Activated CD4-positive, CD25-positive, alpha-beta regulatory T cell treated with anti-CD3 and anti-CD28 coated beads, Interleukin-2, amount 50 U/mL, for 16 hours (primary cell): ENCODE data around the gene SCFD2.
"Not testable (repeated sequence)": the region's sequence is repeated elsewhere in the genome, so short reads cannot be mapped to it uniquely, and the experiment has no call there.

Experiments used
- DNase-seq: peaks from one replicate; pipeline ENCODE4 v3.0.0-alpha.2; 2020; ENCODE audit warnings: low read depth, low spot score

The SCFD2 gene

GRCh38 chr4:53189011-53189410 is 176.8 kb downstream of the SCFD2 start:
- no peak for DNase-seq

DNA sequence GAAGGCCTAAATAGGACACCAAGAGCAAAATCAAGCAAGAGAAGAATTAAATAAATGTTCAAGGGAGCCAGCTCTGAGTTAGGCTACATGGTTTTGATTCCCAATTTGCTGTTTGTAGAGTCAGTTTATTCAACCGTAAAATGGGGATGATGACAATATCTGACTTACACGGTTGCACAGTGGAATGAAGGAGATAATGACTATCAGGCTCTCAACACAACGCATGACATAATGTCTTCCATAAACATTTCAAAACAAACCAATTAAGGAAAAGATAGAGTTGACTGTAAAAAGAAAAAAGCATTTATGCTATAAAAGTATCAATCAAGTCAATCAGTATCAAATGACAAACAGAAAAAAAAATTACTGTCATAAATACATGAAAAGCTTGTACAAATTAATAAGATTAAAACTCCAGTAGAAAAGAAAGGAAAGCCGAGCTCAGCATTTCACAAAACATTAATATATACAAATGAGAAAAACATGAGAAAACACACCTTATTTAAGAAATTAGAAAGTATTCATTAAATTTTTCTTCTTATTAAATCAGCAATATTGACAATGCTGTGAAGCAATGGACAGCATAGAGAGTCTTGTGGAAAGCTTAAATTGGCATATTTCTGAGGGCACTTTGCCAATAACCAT is 179.0 kb downstream of the SCFD2 start:
- DNase-seq = no peak

DNA sequence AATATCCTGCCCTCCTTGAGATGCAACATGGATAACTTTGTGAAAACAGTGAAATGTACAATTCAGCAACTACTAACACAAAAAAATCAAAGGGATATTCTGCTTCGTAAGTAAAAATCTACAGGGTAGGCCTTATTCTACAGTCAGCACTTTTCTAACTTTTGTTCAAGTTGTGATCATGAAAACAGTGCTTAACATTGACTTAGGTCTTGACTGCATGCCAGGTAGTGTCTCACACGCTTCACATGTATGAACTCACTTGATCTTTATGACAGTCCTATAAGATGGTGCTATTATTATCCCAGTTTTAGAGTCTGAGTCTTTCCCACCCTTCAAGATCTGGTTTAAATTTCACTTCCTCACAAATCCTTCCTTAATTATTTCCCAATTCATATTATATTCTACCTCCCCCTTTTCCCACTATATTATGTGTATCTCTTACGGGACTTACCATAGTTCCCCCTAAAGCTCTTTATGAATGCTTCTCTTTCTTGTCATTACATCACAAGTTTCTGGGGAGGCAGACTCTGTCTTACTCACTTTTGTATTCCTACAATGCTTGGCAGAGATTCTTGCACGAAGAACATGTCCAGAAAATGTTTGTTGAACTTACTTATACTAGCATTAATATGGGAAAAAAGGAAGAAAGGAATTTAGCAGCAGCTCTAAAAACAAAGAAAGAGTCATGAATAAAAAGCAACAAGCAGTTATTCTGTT is 179.8 kb downstream of the SCFD2 start:
- DNase-seq = no peak

- no peak for DNase-seq
Measured at GRCh38 chr4:53183754-53184153, 182.1 kb downstream of the SCFD2 start.

DNA sequence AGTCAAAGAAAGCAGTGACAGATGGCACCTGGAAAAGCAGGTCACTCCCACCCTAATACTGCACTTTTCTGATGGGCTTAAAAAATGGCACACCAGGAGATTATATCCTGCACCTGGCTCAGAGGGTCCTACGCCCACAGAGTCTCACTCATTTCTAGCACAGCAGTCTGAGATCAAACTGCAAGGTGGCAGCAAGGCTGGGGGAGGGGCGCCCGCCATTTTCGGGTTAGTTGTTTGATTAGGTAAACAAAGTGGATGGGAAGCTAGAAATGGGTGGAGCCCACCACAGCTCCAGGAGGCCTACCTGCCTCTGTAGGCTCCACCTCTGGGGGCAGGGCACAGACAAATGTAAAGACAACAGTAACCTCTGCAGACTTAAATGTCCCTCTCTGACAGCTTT is 188.1 kb downstream of the SCFD2 start:
- not testable (repeated sequence) for DNase-seq

DNA sequence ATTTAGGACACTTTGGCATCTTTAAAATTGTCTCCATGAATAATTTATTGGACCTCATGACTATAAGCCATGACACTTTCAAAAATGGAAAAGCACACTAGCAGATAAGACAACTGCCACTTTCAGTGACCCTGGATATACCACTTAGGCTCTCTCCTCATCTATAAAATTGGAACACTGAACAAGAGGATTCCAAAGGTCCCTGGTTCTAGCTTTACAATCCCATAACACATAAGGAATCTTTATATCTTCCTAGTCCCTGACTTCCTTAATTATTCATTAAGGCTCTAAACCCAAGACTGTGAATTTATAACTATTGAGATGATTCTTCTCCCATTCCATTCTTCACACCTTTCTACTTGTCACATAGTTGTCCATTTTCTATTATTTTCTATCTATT is 190.2 kb downstream of the SCFD2 start:
- no peak for DNase-seq

DNA sequence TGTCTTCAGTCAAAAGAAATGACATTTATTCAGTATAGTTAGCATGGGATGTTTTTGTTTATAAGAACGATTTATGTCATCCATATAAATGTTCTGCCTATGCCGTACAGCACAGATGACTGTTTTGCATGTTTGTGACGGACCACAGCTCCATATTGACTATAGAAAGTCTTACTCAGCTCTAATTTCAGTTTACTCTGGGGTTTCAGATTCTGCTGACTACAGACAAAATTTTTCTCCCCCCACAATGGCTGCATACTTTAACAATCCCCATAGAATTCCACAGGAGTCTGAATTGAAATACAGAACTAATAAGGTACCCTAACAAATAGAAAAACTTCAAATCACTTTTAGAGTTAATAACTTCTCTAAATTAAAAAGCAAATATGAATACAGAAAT is 191.0 kb downstream of the SCFD2 start:
- DNase-seq = no peak

DNA sequence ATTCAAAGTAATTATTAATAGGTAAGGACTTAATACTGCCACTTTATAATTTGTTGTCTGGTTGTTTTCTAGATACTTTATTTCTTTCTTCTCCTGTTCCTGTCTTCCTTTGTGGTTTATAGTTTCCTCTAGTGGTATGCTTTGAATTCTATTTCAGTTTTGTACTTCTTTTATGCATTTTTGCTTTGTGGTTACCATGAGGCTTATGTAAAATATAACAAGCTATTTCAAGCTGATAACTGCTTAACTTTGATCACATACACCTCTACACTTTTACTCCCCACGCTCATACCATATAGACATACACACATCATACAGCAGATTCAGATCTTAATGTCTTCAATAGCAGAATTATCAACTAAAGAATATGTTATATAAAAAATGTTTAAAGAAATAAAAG is 192.3 kb downstream of the SCFD2 start:
- no peak for DNase-seq

DNA sequence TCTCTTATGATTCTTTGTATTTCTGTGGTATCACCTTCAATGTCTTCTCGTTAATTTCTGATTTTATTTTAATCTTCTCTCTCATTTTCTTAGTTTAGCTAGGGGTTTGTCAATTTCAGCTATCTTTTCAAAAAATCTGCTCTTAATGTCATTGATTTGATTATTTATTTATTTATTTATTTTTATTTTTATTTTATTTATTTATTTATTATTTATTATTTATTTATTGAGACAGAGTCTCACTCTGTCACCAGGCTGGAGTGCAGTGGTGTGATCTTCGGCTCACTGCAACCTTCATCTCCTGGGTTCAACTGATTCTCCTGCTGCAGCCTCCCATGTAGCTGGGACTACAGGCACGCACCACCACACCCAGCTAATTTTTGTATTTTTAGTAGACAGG is 194.1 kb downstream of the SCFD2 start:
- DNase-seq = no peak

DNA sequence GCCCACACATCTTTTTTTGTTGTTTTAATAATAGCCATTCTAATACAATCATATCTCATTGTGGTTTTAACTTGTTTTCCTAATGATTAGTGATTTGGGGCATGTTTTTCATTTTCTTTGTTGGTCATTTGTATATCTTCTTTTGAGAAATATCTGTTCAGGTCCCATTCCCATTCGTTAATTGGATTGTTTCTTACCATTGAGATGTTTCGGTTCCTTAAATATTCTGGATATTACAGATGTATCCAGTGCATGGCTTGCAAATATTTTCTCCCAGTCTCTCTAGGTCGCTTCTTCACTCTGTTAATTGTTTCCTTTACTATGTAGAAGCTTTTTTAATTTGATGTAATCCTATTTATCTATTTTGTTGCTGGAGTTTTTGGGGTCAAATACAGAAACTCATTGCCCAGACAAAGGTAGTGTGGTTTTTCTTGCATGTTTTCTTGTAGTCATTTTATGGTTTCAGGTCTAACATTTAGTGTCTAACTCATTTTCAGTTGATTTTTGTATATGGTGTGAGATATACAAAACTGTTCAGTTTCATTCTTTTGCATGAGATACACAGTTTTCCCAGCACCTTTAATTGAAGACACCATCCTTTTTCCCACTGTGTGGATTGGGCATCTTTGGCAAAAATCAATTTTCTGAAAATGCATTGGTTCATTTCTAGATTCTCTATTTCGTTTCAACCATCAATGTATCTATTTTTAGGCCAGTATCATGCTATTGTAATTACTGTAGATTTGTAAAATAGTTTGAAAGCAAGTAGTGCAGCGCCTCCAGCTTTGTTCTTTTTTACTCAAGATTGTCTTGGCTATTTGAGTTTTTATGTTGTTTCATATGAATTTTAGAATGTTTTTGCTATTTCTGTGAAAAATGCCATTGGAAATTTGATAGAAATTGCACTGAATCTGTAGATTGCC is 195.9 kb downstream of the SCFD2 start:
- no peak for DNase-seq

GRCh38 chr4:53168228-53168627 is 197.6 kb downstream of the SCFD2 start:
- DNase-seq = no peak

GRCh38 chr4:53162969-53163368 is 202.9 kb downstream of the SCFD2 start:
- no peak for DNase-seq

DNA sequence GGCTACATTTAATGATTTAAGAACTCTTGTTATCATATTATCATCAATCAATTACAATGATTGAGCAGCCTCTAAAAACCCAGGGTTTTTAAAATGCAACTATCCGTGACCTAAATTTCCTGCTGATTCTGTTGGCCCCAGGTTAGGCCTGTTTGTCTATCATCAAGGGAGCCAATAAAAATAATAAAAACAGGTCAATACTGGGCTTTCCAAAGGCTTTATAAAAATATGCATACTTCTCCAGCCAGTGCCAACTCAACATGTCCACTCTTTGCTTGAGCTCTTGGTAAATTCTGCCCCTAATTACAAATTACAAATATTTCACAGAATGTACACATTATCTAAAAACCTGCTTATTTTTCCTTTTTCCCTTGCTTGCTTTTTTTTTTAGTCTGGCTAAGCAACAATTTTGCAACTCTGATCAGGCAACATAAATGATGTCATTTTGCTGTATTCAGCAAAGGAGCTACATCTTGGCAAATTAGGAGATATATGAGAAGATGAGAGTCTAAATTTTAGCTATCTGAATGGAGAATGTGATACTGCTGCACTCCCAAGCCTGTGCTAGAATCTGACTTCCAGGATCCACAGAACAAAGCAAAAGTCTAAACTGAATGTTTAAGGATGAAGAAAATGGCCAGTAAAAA is 204.0 kb downstream of the SCFD2 start:
- DNase-seq = no peak

DNA sequence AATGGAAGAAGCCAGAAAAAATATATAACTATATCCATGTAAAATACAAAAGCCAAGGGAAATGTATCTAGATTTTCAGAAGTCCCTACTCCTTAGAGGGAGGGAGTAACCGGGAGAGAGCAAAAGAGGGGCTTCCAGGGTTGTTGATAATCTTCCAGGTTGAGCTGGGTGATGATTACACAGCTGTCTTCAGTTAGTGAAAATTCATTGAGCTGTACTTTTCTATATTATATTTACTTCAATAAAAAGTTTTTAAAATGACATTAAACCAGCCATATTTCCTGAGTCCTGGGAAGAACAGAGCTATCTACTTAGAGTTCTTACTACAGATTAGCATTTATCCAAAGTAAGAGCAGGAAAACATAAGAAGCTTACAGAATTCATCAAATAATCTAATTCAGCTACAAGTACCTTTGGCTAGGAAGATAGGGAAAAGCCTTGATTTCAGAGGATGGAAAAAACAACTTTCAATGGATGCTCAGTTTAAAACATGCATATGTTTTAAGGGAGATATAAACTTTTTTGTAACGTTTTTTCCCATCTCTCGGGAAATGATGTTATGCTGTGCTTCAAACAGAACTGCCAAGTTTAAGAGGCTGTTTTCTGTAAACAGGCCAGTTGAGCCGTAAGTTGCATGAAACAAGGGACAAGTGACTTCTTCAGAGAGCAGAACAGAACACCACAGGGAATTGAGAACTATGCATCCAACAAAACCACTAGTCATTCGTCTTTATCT is 204.6 kb downstream of the SCFD2 start:
- no peak for DNase-seq

- DNase-seq = no peak
Measured at GRCh38 chr4:53156896-53157295, 209.0 kb downstream of the SCFD2 start.

- DNase-seq = no peak
Measured at GRCh38 chr4:53152467-53152866, 213.4 kb downstream of the SCFD2 start.

DNA sequence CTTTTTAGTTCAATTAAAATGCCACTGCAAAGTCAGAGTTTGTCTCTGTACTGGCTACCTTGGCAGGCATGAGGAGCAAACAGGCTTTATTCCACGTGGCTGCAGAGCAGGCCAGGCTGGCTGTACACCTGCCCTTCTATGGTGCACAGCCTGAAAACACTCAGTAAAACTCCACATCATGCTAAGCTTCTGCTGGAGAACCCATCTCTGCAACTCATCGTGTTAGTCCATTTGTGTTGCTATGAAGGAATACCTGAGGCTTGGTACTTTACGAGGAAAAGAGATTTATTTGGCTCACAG is 214.4 kb downstream of the SCFD2 start:
- no peak for DNase-seq

- DNase-seq = no peak
Measured at GRCh38 chr4:53150631-53151488, 215.0 kb downstream of the SCFD2 start.

DNA sequence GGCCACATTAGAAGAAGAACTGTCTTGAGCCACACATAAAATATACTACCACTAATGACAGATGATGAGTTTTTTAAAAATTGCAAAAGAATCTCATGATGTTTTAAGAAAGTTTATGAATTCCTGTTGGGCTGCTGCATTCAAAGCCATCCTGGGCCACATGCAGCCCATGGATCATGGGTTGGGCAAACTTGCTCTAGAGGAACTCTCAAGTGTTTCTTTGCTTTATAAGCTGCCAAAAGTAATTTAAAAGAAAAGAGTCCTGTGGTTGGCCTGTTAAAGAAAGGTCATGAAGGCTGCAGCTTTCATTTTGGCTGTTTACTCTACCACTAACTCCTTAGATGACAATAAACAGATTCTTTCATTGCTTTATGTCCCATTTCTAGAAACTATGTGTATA is 218.2 kb downstream of the SCFD2 start:
- no peak for DNase-seq

- DNase-seq = no peak
Measured at GRCh38 chr4:53147197-53147596, 218.7 kb downstream of the SCFD2 start.

- DNase-seq = no peak
Measured at GRCh38 chr4:53141308-53141707, 224.6 kb downstream of the SCFD2 start.
